GM23338 (cell line): ENCODE results near the gene FBXO33.

Experiments
- CREB1 ChIP-seq: fragments of 250-450 bp; sonication (Bioruptor Pico); IDR thresholded peaks from 2 replicates; pipeline ENCODE4 v1.5.0; 2020; ENCODE audit warnings: low read depth, mild to moderate bottlenecking, moderate library complexity
- CTCF ChIP-seq, 2 experiments: fragments of 200-600 bp in 1 of 2; sonication (generic) in 1 of 2; conservative IDR thresholded peaks; 2 replicates each; pipeline versions ENCODE4 v1.5.1 to v1.6.1; 2016 to 2017; ENCODE audit warnings: antibody characterized with exemption in 2 of 2, low read depth in 2 of 2, mild to moderate bottlenecking in 2 of 2, moderate library complexity in 1 of 2
- ETS1 ChIP-seq: IDR thresholded peaks from 2 replicates; pipeline ENCODE4 v1.6.1; 2016; ENCODE audit warnings: antibody characterized with exemption
- EZH2 ChIP-seq: fragments of 200-600 bp; sonication (generic); IDR thresholded peaks from one replicate; pipeline ENCODE4 v1.8.0; 2017; ENCODE audit warnings: antibody characterized with exemption, mild to moderate bottlenecking, low read depth; ENCODE audit not compliant: unreplicated experiment
- EZH2phosphoT487 ChIP-seq: fragments of 200-600 bp; sonication (generic); IDR thresholded peaks from one replicate; pipeline ENCODE4 v1.8.1; 2018; ENCODE audit warnings: antibody characterized with exemption; ENCODE audit not compliant: unreplicated experiment
- JUNB ChIP-seq: IDR thresholded peaks from one replicate; pipeline ENCODE4 v1.6.1; 2016; ENCODE audit warnings: antibody characterized with exemption; ENCODE audit not compliant: unreplicated experiment
- NANOG ChIP-seq: IDR thresholded peaks from 2 replicates; pipeline ENCODE4 v1.6.1; 2016; ENCODE audit warnings: antibody characterized with exemption, borderline replicate concordance
- POLR2AphosphoS5 ChIP-seq: IDR thresholded peaks from 2 replicates; pipeline ENCODE4 v1.6.1; 2016; ENCODE audit warnings: antibody characterized with exemption, low read depth
- REST ChIP-seq: IDR thresholded peaks from one replicate; pipeline ENCODE4 v1.6.1; 2018; ENCODE audit warnings: antibody characterized with exemption; ENCODE audit not compliant: unreplicated experiment
- STAT1 ChIP-seq: IDR thresholded peaks from one replicate; pipeline ENCODE4 v1.6.1; 2016; ENCODE audit warnings: antibody characterized with exemption; ENCODE audit not compliant: unreplicated experiment
- ZNF331 ChIP-seq: fragments of 250-450 bp; sonication (Bioruptor Pico); IDR thresholded peaks from 2 replicates; pipeline ENCODE4 v1.5.0; 2020; ENCODE audit warnings: low read depth, mild to moderate bottlenecking, moderate library complexity
- ZNF462 ChIP-seq: fragments of 250-450 bp; sonication (Bioruptor Pico); IDR thresholded peaks from 2 replicates; pipeline ENCODE4 v1.5.0; 2020; ENCODE audit warnings: mild to moderate bottlenecking, moderate library complexity

GRCh38 chr14:39430762-39431415 is 1.3 kb downstream of the FBXO33 start:
- TF ChIP-seq CTCF (conservative IDR thresholded peaks at IDR 0.05; ENCODE audit: low read depth in 2 of 2) (no peak), CREB1 (no peak), EZH2phosphoT487 (no peak), ZNF331 (CRISPR knock-in tag) (no peak), STAT1 (no peak), EZH2 (no peak), ZNF462 (no peak), REST (no peak), ETS1 (no peak), JUNB (no peak), POLR2AphosphoS5 (no peak), NANOG (no peak)
